Fibroblast of skin of right biceps (primary cell): Measurements from ENCODE around the gene GLRX3.
"Not testable (repeated sequence)": the region's sequence is repeated elsewhere in the genome, so short reads cannot be mapped to it uniquely, and the experiment has no call there.

Experiments
- DNase-seq: peaks from one replicate; pipeline ENCODE4 v3.0.0-alpha.2; 2013

GLRX3 gene

DNA sequence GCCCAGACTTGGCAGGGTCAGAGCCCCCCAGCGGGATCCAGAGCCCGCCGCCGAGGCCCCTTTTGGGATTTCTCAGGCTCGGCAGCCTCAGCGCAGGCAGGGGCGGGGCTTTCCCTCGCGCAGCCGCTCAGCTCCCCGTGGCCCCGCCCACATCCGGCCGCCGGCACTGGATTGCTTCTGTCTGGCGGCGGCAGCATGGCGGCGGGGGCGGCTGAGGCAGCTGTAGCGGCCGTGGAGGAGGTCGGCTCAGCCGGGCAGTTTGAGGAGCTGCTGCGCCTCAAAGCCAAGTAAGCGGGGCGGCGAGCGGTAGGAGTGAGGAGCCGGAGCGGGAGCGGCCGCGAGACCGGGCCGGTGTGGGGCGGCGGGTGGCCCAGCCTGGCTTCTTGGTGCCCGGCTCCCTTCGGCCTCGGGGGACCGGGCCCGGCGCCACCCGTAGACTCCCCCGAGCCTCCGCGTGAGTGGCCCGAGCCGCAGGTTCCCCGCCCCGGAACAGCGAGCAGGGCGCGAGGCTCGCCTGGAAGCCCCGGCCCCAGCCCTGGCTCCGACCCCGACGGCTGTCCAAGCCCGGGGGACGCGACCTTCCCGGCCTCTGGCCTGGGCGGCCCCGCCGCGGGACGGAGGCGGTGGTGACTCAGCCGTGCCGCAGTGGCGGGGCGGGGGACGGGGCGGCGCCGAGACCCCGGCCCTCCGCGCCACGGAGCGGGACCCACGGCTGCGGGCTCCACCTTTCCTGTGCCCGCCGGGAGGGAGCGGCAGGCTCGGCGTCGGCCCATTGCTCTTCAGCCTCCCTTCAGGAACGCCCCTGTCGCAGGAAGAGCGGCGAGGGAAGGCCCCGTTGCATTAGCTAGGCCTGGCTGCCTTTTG lies at the start of gene GLRX3:
TSS of gene GLRX3 (plus strand) at position 166 of the 864 bp plus-strand sequence. CDS start at position 196, 30 bp downstream.
- DNase-seq = peak; percentile 82

DNA sequence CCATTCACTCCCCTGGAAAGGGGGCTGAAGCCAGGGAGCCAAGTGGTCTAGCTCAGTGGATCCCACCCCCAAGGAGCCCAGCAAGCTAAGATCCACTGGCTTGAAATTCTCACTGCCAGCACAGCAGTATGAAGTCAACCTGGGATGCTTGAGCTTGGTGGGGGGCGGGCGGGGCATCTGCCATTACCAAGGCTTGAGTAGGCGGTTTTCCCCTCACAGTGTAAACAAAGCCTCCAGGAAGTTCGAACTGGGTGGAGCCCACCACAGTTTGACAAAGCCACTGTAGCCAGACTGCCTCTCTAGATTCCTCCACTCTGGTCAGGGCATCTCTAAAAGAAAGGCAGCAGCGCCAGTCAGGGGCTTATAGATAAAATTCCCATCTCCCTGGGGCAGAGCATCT lies 45.6 kb upstream of the GLRX3 start:
- not testable (repeated sequence) for DNase-seq

DNA sequence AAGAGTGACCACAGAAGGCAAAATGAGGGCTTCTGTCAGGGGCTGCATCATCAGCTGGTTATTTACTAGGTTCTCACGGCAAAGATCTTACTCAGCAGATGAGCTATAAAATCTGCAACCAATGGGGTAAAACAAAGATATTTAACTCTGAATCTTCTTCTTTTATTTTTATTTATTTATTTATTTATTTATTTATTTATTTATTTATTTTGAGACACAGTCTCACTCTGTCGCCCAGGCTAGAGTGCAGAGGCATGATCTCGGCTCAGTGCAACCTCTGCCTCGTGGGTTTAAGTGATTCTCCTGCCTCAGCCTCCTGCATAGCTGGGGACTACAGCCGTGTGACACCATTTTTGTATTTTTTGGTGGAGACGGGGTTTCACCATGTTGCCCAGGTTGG lies 36.8 kb upstream of the GLRX3 start:
- no peak for DNase-seq

DNA sequence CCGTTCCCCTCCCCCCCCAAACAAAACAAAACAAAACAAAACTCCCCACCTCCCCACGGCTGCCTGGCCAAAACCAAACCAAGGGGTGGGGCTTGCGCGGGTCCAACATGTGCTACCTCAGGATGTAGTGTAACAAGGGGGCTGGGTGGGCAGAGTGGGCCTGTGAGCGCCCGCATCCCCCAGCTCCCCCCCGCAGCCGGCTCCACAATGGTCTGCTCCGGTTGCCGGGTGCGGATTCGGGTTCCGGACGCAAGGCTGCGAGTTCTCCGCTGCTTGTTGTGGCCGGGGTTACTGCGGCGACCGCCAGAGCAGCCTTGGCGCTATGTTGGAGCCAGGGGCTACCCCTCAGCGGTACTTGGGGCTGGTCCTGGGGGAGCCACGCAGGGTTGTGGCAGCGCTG lies 30.5 kb upstream of the GLRX3 start:
- no peak for DNase-seq

DNA sequence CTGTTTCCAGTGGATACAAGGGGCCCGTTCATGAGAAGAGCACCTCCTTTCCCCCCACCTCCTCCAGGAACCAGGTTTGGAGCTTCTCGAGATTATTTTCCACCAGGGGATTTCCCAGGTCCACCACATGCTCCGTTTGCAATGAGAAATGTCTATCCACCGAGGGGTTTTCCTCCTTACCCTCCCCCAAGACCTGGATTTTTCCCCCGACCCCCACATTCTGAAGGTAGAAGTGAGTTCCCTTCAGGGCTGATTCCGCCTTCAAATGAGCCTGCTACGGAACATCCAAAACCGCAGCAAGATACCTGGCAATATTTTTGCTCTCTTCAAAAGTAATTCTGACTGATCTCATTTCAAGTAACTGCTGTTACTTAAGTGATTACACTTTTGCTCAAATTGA lies 28.0 kb upstream of the GLRX3 start:
- DNase-seq = not testable (repeated sequence)

DNA sequence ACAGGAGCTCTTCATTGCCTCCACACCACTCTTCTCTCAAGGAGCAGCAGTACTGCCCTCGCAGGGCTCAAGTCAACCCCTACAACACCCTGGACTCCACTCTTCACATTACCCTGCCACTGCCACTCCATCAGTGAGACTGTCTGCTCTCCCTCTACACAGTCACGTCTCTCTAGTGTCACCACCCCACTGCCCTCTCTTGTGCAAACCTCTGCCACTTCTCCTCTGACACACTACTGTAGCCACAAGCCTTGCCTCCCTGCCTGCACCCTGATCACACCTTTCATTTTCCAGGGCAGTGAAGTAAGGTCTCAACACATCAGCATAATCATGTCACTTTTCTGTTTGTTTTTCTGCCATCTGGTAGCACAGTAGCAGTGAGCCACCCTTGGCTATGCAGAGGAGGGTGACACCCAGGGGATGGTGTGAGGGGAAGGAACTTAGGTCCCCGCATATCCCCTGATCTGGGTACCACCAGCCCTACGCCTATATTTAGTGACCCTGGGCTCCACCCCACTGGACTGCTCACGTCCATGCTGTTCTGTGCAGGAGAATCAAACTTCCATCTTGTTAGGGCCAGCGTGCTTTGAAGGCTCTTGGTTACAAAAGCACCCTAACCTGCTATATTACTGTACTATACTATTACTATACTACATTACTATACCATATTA lies 27.1 kb upstream of the GLRX3 start:
- no peak for DNase-seq

DNA sequence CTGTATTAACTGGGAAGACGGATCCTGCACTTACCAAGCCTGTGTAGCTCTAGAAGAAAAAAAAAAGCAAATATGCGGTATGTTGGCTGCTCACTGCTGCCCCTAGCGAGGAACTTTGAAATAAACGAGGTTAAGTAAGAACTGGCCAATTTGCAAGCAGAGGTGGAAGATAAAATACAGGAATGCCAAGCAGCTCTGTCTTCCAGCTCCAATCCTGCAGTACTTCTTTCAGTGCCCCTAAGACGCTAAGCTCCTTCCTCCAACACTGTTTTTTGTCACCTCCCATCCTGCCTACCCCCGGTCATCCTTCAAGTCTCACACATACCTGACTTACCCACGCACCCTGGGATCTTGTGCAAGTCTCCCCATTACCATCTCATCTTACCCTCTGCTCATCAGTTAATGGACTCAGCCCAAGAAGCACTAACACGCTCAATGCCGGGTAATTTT lies 26.4 kb upstream of the GLRX3 start:
- DNase-seq = peak; percentile 85

DNA sequence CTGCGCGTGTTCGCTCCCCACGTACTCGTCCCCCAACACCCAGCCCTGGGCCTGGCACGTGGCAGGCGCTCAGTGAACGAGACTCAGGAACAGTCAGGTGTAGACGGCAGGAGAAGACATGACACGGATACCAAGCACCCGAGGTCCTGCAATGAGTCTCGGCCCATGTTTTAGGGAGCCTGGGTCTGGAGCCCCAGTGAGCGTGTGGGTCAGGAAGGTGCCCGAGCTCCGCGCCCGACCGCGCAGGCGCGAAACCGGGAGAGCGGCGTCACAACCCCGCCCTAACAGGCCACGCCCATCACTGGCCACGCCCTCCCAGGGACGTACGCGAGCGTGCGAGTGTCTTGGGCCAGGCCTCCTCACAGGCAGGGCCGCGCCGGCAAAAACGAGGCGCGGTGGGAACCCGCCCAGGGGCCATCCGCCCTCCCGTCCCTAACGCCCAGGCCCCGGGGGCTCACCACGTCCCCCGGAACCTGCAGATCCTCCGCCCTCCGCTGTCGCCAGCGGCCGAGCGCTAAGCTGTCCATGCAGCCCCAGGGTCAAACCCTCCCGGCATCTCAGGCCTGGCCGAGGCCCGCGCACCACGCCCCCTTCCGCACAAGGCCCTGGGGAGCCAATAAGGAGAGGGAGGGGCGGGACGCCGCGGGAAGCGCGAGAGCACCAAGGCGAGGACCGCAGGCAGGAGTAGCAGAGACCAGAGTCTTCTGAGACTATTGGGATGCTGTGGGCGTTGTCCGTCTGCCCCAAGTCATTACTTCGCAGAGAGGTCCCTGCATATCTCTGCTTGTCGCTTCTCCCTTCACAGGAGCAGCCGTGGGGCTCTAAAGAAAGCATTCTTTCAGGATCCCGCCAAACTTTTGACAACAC lies 25.7 kb upstream of the GLRX3 start, which contains the start of gene C10orf143:
TSS of gene C10orf143 (minus strand) at position 585 of the 867 bp plus-strand sequence. CDS start at position 527, 58 bp downstream.
- DNase-seq = peak; percentile 97

DNA sequence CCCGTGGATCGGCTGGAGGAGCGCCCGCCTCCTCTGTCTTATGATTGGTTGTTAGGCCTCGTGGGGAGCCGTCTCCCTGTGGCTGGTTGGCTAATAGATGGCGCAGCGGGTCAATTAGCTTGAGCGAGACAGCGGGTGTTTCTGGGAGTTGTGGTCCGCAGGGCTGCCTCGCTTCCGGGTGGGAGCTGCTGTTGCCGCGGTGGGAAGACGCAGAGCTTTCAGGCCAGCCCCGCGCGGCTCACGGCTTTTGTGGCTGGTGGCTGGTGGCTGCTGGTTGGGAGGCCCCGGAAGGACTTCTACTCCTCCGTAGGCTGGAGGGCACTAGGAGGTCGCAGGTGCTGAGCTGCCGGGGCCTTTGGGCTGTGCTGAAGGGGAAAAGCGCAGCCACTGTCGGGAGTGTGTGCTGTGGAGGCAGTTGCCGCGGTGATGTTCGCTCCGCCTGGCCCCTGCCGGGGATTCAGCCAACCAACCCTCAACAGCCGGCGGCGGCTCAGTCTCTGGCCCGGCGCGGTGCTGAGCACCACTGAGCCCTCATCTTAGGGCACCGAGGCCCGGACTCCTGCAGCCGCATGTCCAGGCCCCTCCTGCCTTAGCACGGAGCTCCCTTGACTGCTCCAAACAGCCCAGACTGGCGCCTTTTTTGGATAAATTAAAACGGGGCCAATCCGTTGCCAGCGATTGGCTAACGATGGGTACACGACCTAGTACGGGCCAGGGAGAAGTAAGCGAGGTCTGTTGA lies 24.9 kb upstream of the GLRX3 start:
- peak; percentile 98 for DNase-seq

DNA sequence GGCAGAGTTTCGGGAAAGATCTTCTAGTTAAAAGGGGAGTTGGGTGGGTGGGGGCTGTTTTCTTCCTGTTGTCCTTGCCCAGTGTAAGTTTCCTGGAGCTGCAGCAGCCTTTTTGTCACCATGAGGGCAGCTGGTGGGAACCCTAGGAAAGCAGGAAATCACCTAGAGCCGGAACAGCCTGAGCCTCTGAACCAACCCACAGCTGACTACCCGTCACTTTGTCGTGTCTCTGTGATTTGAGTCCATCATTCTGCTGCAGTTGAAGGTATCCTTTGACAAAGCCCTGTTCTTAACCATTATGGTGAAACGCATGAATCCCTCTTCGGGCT lies 24.4 kb upstream of the GLRX3 start:
- DNase-seq = no peak

DNA sequence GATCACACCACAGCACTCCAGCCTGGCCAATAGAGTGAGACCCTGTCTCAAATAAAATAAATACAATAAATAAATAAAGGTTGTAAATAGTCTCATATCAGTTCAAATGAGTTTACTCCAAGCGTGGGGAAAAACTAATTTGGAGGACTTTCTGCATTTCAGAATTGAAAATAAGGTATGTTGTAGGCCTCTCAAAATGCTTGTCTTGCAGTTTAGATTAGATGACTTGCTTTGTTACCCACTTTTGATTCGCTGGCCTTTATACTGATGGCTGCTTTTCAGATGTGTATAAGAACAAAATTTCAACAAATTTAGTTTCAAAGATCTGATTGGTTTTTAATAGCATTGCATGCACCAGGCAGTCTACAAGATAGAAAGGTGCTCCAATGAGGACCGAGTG lies 23.4 kb upstream of the GLRX3 start:
- no peak for DNase-seq

DNA sequence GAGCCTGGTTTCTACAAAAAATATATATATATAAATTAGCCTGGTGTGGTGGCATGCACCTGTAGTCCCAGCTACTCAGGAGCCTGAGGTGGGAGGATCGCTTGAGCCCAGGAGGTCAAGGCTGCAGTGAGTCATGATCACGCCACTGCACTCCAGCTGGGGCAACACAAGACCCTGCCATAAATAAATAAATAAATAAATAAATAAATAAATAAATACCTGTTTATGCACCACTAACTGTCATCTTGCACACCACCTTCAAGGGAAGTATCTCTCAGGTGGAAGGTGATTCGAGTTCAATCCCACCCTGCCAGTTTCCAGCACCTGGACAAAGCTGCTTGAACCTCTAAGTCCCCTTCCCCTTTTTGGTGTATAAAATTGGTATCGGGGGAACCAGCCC lies 19.2 kb upstream of the GLRX3 start:
- not testable (repeated sequence) for DNase-seq

DNA sequence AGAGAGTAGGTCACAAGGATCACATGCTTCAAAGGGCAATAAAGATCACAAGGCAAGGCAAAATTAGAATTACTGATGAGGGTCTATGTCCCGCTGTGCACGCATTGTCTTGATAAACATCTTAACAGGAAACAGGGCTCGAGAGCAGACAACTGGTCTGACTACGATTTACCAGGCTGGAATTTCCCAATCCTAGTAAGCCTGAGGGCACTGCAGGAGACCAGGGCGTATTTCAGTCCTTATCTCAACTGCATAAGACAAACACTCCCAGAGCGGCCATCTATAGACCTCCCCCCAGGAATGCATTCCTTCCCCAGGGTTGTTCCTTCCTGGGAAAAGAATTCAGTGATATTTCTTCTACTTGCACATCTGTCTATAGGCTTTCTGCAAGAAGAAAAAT lies 18.7 kb upstream of the GLRX3 start:
- not testable (repeated sequence) for DNase-seq

DNA sequence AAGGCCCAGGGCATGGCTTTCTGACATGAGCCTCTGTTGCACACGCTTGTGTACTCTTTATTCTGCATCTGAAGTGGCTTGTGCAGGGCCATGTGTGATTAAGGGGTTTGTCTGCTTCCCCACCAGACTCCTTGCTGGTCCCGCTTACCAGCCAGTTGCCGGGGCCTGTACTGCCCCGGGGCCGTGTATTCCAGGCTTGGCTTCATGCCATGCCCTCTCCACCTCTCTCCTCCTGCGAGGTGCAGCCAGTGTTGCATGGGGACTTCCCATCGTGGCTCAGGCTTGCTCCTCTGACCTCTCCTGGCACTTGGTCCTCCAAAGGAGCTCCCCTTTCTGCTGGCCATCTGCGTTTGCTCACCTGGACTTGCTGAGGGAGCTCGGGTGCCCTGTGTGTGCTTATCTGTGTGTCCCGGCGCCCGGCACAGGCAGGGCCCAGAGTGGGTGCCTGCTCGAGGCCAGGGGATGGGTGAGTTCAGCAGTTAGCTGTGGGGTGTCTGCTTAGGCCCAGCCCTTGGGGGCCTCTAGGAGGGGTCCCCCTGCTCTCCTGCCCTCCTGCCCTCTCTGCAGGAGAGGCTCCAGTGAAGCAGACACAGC lies 14.6 kb upstream of the GLRX3 start:
- no peak for DNase-seq

DNA sequence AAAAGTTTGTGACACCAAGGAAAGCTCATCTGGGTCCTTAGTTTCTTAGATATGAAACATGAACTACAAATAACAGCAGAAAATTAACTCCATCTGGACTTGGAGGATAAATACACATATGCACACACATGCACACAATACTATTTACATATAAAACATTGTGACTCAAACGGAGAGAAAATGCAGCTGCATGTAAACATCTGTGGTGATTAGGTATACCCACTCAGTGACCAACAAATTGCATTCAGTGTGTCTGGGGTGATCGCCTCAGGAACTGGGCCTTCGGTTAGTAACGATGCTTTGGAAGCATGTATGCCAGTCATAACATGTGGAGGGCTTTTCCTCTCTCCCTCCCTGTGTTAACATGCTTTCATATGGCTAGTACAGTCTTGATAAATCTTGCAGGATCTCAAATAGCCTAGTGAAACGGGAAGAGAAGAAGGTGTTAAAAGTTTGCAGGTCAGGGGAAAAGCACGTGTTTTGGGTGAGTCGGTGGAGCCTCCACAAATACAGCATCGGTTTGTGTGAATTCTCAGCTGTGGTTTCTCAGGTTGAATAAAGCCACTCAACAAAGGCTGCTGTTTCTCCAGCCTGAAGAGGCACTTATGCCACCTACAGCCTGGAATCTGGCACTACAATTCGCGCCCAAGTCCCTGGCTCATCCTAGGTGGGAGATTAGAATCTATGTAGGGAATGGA lies 8.7 kb upstream of the GLRX3 start:
- peak; percentile 65 for DNase-seq

DNA sequence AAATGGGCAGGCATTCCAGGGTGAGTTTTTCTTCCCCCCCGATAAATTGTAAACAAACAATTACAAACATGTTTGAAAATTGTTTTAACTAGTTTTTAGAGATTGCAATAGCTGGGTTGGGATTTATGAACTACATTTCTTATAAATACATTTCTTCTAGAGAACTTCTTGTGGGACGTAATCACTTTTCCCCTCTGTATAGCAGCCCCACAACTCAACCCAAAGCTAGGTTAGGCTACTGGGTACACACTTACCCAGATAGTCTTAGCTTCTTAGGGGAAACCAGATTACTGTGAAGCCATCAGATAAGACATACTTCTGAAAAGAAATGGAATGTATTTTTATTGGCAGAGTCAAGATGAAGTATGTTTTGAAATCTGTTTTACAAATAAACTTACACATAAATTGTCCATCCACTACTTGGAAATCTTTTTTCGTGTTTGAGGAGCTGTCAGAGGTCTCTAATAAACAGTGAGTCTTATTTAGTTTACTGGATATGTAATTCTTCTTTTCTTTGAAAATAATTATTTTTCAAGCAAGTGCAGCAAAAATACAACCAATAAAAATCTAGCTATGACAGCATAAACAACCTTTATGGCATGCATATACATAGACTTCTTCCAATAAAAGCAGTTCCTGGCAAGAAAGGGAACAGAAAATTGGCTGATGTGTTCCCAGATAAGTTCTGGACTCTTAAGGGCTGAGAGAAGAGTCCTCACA lies 8.0 kb upstream of the GLRX3 start:
- DNase-seq = no peak

DNA sequence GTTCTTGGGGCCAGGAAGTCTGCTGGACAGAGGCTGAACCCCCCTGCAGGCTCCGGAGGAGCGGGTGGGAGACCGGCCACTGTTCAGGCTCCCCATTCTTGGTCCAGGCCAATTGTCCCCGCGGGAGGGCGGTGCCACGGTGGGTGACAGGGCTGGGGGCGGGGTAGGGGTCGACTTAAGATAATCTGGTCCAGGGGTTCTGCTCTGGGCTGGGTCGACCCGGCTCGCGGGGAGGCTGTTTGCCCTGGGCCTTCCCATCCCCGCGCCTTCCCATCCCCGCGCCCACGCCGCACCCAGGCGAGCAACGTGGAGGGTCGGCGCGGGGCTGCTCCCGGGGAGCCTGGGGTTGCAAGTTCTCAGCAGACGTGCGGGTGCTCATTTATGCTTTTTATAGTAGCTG lies 7.3 kb upstream of the GLRX3 start:
- no peak for DNase-seq

DNA sequence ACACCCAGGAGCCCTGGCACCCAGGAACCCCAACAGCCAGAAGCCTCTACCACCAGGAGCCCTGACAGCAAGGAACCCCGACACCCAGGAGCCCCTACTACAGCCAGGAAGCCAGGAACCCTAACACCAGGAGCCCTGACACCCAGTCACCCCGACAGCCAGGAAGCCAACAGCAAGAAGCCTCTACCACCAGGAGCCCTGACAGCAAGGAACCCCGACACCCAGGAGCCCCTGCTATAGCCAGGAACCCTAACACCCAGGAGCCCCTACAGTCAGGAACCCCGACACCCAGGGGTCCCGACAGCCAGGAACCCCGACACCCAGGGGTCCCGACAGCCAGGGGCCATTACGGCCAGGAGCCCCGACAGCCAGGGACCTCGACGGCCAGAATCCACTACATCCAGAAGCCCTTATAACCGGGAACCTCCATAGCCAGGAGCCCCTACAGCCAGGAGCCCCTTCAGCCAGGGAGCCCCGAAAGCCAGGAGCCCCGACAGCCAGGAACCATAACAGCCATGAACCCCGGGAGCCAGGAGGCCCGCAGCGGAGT lies 440 bp upstream of the GLRX3 start:
- no peak for DNase-seq

DNA sequence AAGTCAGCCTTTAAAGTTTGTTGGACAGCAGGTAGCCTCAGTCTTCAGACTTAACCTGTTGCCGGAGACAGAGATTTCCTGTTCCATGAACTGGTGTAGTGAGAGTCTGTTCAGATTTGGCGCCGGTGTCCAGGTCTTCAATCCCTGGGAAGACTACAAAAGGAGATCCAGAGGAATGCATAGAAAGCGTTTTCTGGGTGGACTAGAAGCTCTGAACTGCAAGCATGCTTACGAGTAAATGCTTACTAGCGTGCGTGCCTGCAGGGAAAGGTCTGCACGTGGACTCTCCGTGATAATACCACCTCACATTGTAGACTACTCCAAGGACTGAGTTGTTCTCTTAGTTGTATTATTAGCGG lies 878 bp downstream of the GLRX3 start:
- peak; percentile 24 for DNase-seq

DNA sequence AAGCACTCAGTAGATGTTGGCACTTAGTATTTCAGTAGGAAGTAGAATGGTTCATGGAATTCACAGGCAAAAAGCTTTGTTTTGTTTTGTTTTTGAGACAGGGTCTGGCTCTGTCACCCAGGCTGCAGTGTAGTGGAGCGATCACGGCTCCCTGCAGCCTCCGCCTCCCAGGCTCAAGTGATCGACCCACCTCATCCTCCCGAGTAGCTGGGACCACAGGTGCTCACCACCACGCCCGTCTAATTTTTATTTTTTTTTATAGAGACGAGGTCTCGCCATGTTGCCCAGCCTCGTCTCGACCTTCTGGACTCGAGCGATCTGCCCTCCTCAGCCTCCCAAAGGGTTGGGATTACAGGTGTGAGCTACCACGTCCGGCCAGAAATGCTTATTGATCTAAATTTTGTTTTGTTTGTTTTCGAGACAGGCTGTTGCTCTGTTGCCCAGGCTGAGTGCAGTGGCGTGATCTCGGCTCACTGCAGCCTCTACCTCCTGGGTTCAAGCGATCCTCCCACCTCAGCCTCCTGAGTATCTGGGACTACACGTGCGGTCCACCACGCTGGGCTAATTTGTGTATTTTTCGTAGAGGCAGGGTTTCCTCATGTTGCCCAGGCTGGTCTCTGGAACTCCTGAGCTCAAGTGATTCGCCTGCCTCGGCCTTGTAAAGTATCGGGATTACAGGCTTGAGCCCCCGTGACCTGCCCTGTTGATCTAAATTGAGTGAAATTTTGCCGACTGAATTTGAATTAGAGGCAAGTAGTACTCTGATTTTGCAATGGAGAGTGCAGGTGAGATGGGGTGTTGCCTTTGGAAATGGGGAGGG lies 1.7 kb downstream of the GLRX3 start:
- no peak for DNase-seq
